GM19324 (cell line): Measurements from ENCODE around the gene ITGB2.

Experiments used
- ATAC-seq: cut with Tn5 transposase; IDR thresholded peaks from one replicate; pipeline ENCODE4 v1.9.1; 2021; ENCODE audit warnings: mild to moderate bottlenecking, moderate library complexity; ENCODE audit not compliant: unreplicated experiment, low FRiP score

The ITGB2 gene

DNA sequence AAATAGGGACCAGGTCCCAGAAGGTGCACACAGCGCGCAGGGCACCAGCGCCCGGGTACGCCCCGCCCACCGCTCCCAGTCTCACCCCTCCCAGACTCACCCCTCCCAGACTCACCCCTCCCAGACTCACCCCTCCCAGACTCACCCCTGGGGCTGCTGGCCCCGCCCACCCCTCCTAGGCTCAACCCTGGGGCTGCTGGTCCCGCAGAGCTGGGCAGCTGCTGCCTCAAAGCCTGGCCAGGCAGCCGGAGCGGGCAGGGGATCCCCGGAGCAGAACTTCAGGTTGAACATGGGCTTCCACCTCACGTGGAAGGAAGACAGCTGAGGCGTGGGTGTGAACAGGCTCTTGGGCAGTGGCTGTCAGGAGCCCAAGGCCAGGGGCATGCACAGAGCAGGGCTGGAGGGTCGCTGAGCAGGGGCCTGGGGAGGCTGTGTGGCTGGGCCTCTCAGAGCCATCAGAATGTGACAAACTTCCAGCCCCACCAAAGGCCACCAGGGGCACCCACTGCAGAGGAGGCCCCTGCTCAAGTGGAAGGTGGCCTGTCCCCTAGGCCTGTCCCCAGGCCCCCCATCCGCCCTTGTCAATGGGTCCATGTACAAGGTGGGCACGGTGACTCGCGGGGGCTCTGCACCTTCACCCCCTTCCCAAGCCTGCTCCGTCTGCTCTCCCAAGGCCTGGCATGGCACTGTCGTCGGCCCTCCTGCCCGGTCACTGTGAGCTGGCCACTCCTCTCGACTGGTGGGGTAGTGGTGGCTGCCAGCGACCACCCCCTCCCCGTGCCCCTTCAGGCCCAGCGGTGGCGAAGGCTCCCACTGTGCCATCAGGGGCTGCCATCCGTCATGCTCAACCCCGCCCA is 82.4 kb downstream of the ITGB2 start:
- no peak for ATAC-seq

DNA sequence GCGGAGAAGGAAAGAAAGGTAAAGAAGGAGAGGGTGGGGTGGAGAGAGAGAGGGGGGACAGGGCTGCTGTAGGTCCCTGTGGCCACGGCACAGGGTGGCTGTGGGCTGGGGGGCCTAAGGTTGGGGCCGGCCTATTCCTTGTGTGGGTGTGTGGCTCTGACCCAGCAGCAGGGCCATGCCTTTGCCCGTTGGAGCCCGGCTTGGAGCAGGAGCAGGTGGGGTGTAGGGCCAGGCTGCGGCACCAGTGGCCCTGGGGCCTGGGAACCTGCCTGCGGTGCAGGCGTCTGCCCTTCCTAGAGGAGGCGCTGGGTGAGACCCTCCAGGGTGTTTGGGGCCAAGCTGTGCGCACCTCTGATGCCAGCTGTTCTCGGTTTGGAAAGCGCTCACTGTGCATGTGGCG is 83.2 kb downstream of the ITGB2 start:
- no peak for ATAC-seq

DNA sequence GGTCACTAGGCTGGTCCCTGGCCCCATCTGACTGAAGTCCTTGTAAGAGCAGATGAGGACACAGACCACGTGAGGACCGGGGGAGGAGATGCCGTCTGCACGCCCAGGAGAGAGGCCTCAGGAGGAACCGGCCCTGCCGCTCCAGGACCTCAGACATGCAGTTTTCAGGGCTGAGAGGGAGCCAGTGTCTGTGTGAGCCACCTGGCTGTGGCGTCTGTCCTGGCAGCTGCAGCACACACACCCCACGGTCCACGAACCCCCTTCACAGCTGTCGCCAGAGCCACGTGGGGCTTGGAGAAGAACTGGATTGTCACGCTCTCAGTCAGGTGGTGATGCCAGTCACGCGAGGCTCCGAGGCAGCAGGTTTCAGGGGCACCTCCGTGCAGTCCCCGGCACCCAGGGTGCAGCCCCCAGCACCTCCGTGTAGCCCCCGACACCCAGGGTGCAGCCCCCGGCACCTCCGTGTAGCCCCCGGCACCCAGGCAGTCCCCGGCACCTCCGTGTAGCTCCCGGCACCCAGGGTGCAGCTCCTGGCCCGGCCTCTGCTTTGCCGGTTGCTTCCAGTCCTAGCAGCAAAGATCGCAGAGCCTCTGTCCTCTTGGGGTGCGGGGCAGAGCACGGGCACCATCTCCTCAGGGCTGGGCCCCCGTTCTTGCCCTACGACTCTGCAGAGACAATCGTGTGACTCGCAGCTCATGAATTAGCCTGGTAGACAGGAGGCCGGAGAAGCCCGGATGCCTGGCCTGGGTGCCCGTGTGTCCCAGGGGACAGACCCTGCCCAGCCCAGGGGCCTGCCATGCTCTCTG is 83.8 kb downstream of the ITGB2 start:
- no peak for ATAC-seq

DNA sequence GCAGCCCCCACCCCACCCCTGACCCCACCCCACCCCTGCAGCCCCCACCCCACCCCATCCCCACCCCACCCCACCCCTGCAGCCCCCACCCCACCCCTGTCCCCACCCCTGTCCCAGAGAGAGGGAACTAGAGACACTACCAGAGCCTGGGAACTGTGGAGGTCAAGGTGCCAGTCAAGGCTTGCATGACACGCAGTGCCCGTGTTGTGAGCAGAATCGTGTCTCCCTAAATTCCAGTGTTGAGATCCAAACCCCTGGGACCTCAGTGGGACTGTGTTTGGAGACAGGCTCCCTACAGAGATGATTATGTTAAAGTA is 84.4 kb downstream of the ITGB2 start:
- ATAC-seq: no peak
